Measurements from ENCODE around the gene GOLIM4. TPM values are rescaled to one million over a fixed set of nuclear protein-coding genes. Genes with fewer than 3 reads are reported as not detected.

The GOLIM4 gene
- total RNA-seq, 1 donor from 2014 or later, result 46.3 TPM

DNA sequence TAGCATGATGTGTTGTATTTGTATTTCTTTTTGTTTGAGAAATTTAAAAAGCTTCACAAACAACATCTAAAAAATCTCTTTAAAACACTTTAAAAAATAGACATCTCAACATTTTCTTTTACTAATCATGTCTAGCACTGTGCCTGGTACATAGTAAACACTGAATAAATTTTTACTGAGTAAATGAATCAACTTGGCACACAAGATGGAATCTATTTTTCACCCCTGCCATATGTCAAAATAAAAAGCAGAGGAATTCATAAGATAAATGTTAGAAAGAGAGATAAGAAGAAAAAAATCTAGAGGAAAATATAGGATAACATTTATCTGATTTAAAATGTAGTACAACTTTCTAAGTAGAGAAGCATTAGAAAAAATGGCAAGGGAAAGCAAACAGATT, 8.6 kb upstream of the GOLIM4 start:
- H3K27me3 Mint-ChIP-seq (ENCODE audit: low read depth), result peaks cover 2% of the 10 kb centered on the region
- no peak for DNase-seq (ENCODE audit: low spot score)
- TF ChIP-seq, protein P1, sequence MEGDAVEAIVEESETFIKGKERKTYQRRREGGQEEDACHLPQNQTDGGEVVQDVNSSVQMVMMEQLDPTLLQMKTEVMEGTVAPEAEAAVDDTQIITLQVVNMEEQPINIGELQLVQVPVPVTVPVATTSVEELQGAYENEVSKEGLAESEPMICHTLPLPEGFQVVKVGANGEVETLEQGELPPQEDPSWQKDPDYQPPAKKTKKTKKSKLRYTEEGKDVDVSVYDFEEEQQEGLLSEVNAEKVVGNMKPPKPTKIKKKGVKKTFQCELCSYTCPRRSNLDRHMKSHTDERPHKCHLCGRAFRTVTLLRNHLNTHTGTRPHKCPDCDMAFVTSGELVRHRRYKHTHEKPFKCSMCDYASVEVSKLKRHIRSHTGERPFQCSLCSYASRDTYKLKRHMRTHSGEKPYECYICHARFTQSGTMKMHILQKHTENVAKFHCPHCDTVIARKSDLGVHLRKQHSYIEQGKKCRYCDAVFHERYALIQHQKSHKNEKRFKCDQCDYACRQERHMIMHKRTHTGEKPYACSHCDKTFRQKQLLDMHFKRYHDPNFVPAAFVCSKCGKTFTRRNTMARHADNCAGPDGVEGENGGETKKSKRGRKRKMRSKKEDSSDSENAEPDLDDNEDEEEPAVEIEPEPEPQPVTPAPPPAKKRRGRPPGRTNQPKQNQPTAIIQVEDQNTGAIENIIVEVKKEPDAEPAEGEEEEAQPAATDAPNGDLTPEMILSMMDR (IDR thresholded peaks at IDR 0.05), result no peak
- no peak overlapping the region for H3K27ac Mint-ChIP-seq (ENCODE audit: unreplicated experiment)
- H3K36me3 Mint-ChIP-seq (ENCODE audit: low read depth), result no peaks in the 10 kb centered on the region
- H3K4me1 Mint-ChIP-seq (ENCODE audit: low read depth), result no peaks in the 10 kb centered on the region
- peaks cover 3% of the 10 kb centered on the region for H3K9me3 Mint-ChIP-seq (ENCODE audit: low read depth)
- H3K4me3 Mint-ChIP-seq (ENCODE audit: unreplicated experiment), result no peak overlapping the region

DNA sequence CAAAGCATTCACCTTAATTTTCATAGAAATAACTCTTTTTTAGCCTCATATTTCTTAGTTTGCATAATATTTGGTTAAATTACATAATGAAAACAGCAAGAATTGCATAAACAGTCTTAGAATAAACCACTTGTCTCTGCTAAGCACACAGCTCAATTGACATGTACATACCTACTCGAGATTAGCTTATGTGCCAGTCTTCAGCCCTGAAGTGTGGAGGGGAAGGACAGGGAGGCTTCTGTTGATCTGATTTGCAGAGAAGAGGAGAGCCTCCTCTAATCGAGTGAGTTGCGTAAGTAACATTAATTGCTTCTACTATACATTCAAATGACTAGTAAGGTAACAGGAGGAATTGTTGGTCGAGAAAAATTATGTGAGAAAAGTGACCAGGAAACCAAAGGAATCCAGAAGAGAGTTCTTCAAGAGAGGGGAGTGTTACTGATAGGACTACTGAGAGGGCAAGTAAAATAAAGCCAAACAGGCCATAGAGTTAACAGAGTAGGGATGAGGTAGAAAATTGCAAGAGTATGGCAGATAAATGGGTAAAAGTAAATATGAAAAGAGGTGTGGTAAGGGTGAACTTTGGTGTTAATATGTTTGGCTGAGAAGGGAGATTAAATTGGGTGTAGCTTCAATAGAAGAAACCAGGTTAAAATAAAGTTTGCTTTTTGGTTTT, 7.1 kb upstream of the GOLIM4 start:
- Mint-ChIP-seq H3K4me1 (ENCODE audit: low read depth) (no peaks in the 10 kb centered on the region), H3K27me3 (ENCODE audit: low read depth) (peaks cover 2% of the 10 kb centered on the region), H3K4me3 (ENCODE audit: unreplicated experiment) (no peak overlapping the region), H3K9me3 (ENCODE audit: low read depth) (peaks cover 3% of the 10 kb centered on the region), H3K36me3 (ENCODE audit: low read depth) (no peaks in the 10 kb centered on the region), H3K27ac (ENCODE audit: unreplicated experiment) (no peak overlapping the region)
- DNase-seq (ENCODE audit: low spot score), result no peak
- TF ChIP-seq, protein P1 (IDR thresholded peaks at IDR 0.05), result no peak

DNA sequence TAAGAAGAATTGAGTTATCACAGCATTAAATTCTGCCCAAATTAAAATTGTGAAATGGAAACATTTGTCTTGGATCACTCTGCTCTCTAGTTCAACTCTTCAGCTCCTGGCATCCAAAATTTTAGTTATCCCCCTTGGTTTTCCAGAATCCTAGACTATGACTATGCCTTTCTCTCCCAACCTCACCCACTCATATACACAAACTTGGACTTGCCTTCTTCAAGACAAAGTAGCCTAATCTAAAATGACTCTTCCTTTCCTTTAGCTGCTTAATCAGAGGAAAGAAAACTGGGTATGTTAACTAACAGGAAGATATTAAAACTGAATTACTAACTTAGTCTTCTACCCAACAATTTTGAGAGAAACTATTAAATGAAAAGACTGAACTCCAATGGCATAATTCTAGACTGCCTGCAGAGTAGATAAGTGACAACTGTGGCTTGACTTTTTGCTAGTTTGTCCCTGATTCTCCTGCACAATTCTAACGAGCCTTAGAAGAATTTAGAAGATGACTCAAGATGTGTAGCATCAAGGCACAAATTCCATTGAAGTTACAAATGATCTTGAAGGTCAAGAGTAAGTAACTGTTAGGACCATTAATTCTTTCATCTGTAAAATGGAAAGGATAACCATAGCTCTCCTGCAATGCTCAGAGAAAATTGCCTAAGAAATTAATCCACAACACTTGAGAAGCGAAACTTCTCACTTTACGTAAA, 5.2 kb upstream of the GOLIM4 start:
- H3K27ac Mint-ChIP-seq (ENCODE audit: unreplicated experiment), result no peak overlapping the region
- peaks cover 10% of the 10 kb centered on the region for H3K4me1 Mint-ChIP-seq (ENCODE audit: low read depth)
- no peaks in the 10 kb centered on the region for H3K9me3 Mint-ChIP-seq (ENCODE audit: low read depth)
- no peak overlapping the region for H3K4me3 Mint-ChIP-seq (ENCODE audit: unreplicated experiment)
- H3K36me3 Mint-ChIP-seq (ENCODE audit: low read depth), result no peaks in the 10 kb centered on the region
- TF ChIP-seq, protein P1 (IDR thresholded peaks at IDR 0.05), result no peak
- H3K27me3 Mint-ChIP-seq (ENCODE audit: low read depth), result peaks cover 2% of the 10 kb centered on the region
- no peak for DNase-seq (ENCODE audit: low spot score)

DNA sequence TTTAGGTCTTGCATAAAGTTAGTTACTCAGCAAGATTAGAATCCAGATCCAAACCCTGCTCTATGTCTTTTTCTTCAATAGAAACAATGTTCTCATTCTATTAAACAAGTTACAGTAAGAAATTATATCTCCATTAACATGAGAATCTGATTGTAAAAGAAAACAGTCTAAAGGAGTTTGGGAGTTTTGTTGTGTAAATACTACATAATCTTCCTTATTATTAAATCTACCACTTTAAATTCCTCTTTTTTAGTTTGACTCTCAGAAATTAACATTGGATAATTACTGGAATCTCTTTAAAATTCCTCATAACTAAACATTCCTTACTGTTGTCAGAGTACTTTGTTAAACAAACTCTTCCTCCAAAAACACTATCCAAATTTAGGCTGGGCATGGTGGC, 1.7 kb upstream of the GOLIM4 start:
- no peaks in the 10 kb centered on the region for H3K36me3 Mint-ChIP-seq (ENCODE audit: low read depth)

DNA sequence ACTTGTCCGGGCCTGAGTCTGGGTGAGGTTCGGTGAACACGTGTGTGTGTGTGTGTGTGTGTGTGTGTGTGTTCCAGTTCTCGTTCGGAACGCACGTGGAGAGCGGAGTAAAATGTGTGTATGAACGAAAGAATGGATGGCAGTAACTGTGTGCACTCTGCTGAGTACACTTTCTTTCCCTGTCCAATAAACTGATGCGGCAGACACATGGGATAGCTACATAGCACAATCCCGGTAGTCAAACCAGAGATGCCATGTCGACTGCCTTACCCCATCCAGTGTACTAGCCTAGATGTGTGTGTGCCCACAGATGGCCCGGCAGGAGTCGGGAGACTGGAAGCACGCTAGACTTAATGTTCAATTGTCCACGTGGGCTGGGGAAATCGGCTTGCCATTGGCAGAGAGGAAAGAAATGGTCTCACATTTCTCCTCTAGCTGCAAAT, 507 bp upstream of the GOLIM4 start:
- TF ChIP-seq, protein P1 (IDR thresholded peaks at IDR 0.05), result no peak
- H3K27me3 Mint-ChIP-seq (ENCODE audit: low read depth), result peaks cover 2% of the 10 kb centered on the region
- peak overlapping the region; percentile 84 for H3K4me3 Mint-ChIP-seq (ENCODE audit: unreplicated experiment)
- H3K9me3 Mint-ChIP-seq (ENCODE audit: low read depth), result no peaks in the 10 kb centered on the region
- peak; percentile 82 for DNase-seq (ENCODE audit: low spot score)
- H3K36me3 Mint-ChIP-seq (ENCODE audit: low read depth), result no peaks in the 10 kb centered on the region
- peaks cover 37% of the 10 kb centered on the region for H3K4me1 Mint-ChIP-seq (ENCODE audit: low read depth)
- H3K27ac Mint-ChIP-seq (ENCODE audit: unreplicated experiment), result peak overlapping the region; percentile 88

More for the DNA sequence above, 1.7 kb upstream of the GOLIM4 start:
- H3K27me3 Mint-ChIP-seq (ENCODE audit: low read depth), result peaks cover 2% of the 10 kb centered on the region
- no peaks in the 10 kb centered on the region for H3K9me3 Mint-ChIP-seq (ENCODE audit: low read depth)
- H3K27ac Mint-ChIP-seq (ENCODE audit: unreplicated experiment), result peak overlapping the region; percentile 12
- TF ChIP-seq, protein P1 (IDR thresholded peaks at IDR 0.05), result no peak
- H3K4me3 Mint-ChIP-seq (ENCODE audit: unreplicated experiment), result no peak overlapping the region
- DNase-seq (ENCODE audit: low spot score), result no peak
- peaks cover 25% of the 10 kb centered on the region for H3K4me1 Mint-ChIP-seq (ENCODE audit: low read depth)

Measured in chondrocyte (in vitro differentiated cells).